Measurements from ENCODE around the gene TAGLN. TPM values are rescaled to one million over a fixed set of nuclear protein-coding genes. Genes with fewer than 3 reads are reported as not detected.

Gene TAGLN
- total and polyA plus RNA-seq, 2 of the 8 experiments (the other 6 are each of a cell fraction or from before 2014, with no cell fraction given), result 140 to 300 TPM

GRCh38 chr11:117194267-117194666 lies 4.9 kb upstream of the TAGLN start (continued):
- TF ChIP-seq POU5F1 (IDR thresholded peaks at IDR 0.05; ENCODE audit: low read depth, low read length) (no peak), MAFK (IDR thresholded peaks at IDR 0.05; ENCODE audit: low read depth, low read length) (no peak)
